ENCODE results near the gene ROR1.

The ROR1 gene

GRCh38 chr1:63884486-63884885, 110.7 kb downstream of the ROR1 start:
- ATAC-seq = no peak
- DNase-seq = no peak

- DNase-seq = no peak
- ATAC-seq = no peak
Observed at GRCh38 chr1:63885899-63886298, 112.1 kb downstream of the ROR1 start.

- ATAC-seq (no peak), DNase-seq (no peak)
Observed at GRCh38 chr1:63886340-63886739, 112.5 kb downstream of the ROR1 start.

GRCh38 chr1:63887809-63888208, 114.0 kb downstream of the ROR1 start:
- ATAC-seq = no peak
- no peak for DNase-seq

- DNase-seq (no peak), ATAC-seq (no peak)
Observed at GRCh38 chr1:63888984-63889383, 115.2 kb downstream of the ROR1 start.

GRCh38 chr1:63890468-63890867, 116.7 kb downstream of the ROR1 start:
- DNase-seq (no peak), ATAC-seq (no peak)

GRCh38 chr1:63891060-63891690, 117.4 kb downstream of the ROR1 start:
- ATAC-seq = no peak
- DNase-seq = no peak

- peak; percentile 16 for DNase-seq
- peak; percentile 37 for ATAC-seq
Observed at GRCh38 chr1:63892632-63893395, 119.0 kb downstream of the ROR1 start.

GRCh38 chr1:63893976-63894375, 120.2 kb downstream of the ROR1 start:
- ATAC-seq (no peak), DNase-seq (no peak)

GRCh38 chr1:63894627-63895265, 120.9 kb downstream of the ROR1 start:
- ATAC-seq (no peak), DNase-seq (no peak)

- DNase-seq = no peak
Observed at GRCh38 chr1:63896755-63897154, 122.9 kb downstream of the ROR1 start.

GRCh38 chr1:63898428-63899196, 124.8 kb downstream of the ROR1 start:
- ATAC-seq (no peak), DNase-seq (no peak)

More at GRCh38 chr1:63896755-63897154, 122.9 kb downstream of the ROR1 start:
- ATAC-seq = no peak

GRCh38 chr1:63901094-63901493, 127.3 kb downstream of the ROR1 start:
- ATAC-seq = no peak
- DNase-seq = no peak

GRCh38 chr1:63902844-63903589, 129.2 kb downstream of the ROR1 start:
- no peak for DNase-seq
- ATAC-seq = no peak

GRCh38 chr1:63903947-63904610, 130.3 kb downstream of the ROR1 start:
- DNase-seq (no peak), ATAC-seq (no peak)

- ATAC-seq (no peak), DNase-seq (no peak)
Observed at GRCh38 chr1:63904826-63905225, 131.0 kb downstream of the ROR1 start.

- no peak for ATAC-seq
- DNase-seq = no peak
Observed at GRCh38 chr1:63906047-63906704, 132.4 kb downstream of the ROR1 start.

- ATAC-seq (no peak), DNase-seq (no peak)
Observed at GRCh38 chr1:63907051-63907450, 133.2 kb downstream of the ROR1 start.

GRCh38 chr1:63908016-63908415, 134.2 kb downstream of the ROR1 start:
- DNase-seq = no peak
- ATAC-seq = no peak

- ATAC-seq = no peak
Observed at GRCh38 chr1:63909526-63909925, 135.7 kb downstream of the ROR1 start.

GRCh38 chr1:63911049-63911448, 137.2 kb downstream of the ROR1 start:
- no peak for DNase-seq
- no peak for ATAC-seq

More at GRCh38 chr1:63909526-63909925, 135.7 kb downstream of the ROR1 start:
- no peak for DNase-seq

All from stimulated activated naive CD8-positive, alpha-beta T cell treated with anti-CD3 and anti-CD28 coated beads, Interleukin-15, Interleukin-2, amounts not matched to agents 100 U/mL and 50 U/mL, for 24 hours (primary cell).